C4-2B (cell line): ENCODE data around the gene GPC5.

Source experiments
- ZFX ChIP-seq: fragments of 450-650 bp; IDR thresholded peaks from 2 replicates; pipeline ENCODE4 v1.6.1; 2017
- TF ChIP-seq, protein P1 (sequence below): fragments of 450-650 bp; conservative IDR thresholded peaks from 2 replicates; pipeline ENCODE4 v1.5.1; 2017; ENCODE audit warnings: mild to moderate bottlenecking

DNA sequence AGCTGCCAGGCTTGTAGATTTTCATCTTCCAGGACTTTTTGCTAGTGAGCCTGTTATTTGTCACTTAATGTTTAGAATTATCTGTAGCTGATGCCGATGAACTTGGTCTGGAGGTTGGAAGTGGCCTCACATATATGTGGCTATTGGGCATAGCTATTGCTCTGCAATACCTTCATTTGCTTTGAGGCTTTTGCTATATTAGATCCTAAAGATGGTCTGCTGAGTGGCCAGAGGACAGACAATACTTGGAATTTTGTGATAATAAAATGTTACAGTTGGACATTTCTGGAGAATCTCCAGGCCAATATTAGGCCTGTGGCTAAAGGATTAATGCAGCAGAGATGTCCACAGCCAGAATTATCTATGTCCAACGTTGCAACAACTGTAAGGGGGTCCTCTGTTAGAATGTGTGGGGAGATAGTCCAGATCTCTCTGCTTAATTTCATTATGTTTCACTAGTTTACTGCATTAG lies 222.3 kb downstream of the GPC5 start:
- TF ChIP-seq, protein P1, sequence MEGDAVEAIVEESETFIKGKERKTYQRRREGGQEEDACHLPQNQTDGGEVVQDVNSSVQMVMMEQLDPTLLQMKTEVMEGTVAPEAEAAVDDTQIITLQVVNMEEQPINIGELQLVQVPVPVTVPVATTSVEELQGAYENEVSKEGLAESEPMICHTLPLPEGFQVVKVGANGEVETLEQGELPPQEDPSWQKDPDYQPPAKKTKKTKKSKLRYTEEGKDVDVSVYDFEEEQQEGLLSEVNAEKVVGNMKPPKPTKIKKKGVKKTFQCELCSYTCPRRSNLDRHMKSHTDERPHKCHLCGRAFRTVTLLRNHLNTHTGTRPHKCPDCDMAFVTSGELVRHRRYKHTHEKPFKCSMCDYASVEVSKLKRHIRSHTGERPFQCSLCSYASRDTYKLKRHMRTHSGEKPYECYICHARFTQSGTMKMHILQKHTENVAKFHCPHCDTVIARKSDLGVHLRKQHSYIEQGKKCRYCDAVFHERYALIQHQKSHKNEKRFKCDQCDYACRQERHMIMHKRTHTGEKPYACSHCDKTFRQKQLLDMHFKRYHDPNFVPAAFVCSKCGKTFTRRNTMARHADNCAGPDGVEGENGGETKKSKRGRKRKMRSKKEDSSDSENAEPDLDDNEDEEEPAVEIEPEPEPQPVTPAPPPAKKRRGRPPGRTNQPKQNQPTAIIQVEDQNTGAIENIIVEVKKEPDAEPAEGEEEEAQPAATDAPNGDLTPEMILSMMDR, result no peak
- TF ChIP-seq ZFX, result no peak
